GM18505 (cell line): ENCODE data around the gene CAPN5.

Experiments
- ATAC-seq: cut with Tn5 transposase; IDR thresholded peaks from one replicate; pipeline ENCODE4 v1.9.1; 2021; ENCODE audit not compliant: unreplicated experiment
- POLR2A ChIP-seq: IDR thresholded peaks from 4 replicates; pipeline ENCODE4 v1.6.1; 2011; ENCODE audit warnings: borderline replicate concordance; ENCODE audit not compliant: insufficient read depth, insufficient read length; ENCODE audit errors: extremely low read depth

The CAPN5 gene

GRCh38 chr11:77151804-77152509, 85.2 kb downstream of the CAPN5 start:
- TF ChIP-seq POLR2A = no peak
- no peak for ATAC-seq

- no peak for ATAC-seq
- TF ChIP-seq POLR2A = no peak
These were observed 86.1 kb downstream of the CAPN5 start for GRCh38 chr11:77152846-77153245.

GRCh38 chr11:77153276-77154185, 86.8 kb downstream of the CAPN5 start:
- no peak for TF ChIP-seq POLR2A
- ATAC-seq = no peak

- ATAC-seq = no peak
- no peak for TF ChIP-seq POLR2A
These were observed 87.8 kb downstream of the CAPN5 start for GRCh38 chr11:77154381-77155081.

GRCh38 chr11:77155082-77155475, 88.3 kb downstream of the CAPN5 start:
- TF ChIP-seq POLR2A = no peak

GRCh38 chr11:77155556-77156130, 88.9 kb downstream of the CAPN5 start:
- ATAC-seq = no peak
- TF ChIP-seq POLR2A = no peak

More at GRCh38 chr11:77155082-77155475, 88.3 kb downstream of the CAPN5 start:
- ATAC-seq = no peak

- no peak for TF ChIP-seq POLR2A
- ATAC-seq = no peak
These were observed 89.8 kb downstream of the CAPN5 start for GRCh38 chr11:77156396-77157195.

- TF ChIP-seq POLR2A = no peak
- no peak for ATAC-seq
These were observed 91.4 kb downstream of the CAPN5 start for GRCh38 chr11:77158041-77158695.

- ATAC-seq = no peak
- TF ChIP-seq POLR2A = no peak
These were observed 92.6 kb downstream of the CAPN5 start for GRCh38 chr11:77159219-77159936.

GRCh38 chr11:77159937-77160495, 93.2 kb downstream of the CAPN5 start:
- no peak for TF ChIP-seq POLR2A
- ATAC-seq = no peak

- no peak for TF ChIP-seq POLR2A
These were observed 96.5 kb downstream of the CAPN5 start for GRCh38 chr11:77163271-77163670.

More at GRCh38 chr11:77163271-77163670, 96.5 kb downstream of the CAPN5 start:
- no peak for ATAC-seq
